NCI-H748 treated with DMSO at 0.1 percent for 48 hours (cell line): ENCODE results near the gene URAD.

Experiments used
- DNase-seq: peaks from one replicate; lab custom pipeline; 2025; lab: John Stamatoyannopoulos, UW

Gene URAD

DNA sequence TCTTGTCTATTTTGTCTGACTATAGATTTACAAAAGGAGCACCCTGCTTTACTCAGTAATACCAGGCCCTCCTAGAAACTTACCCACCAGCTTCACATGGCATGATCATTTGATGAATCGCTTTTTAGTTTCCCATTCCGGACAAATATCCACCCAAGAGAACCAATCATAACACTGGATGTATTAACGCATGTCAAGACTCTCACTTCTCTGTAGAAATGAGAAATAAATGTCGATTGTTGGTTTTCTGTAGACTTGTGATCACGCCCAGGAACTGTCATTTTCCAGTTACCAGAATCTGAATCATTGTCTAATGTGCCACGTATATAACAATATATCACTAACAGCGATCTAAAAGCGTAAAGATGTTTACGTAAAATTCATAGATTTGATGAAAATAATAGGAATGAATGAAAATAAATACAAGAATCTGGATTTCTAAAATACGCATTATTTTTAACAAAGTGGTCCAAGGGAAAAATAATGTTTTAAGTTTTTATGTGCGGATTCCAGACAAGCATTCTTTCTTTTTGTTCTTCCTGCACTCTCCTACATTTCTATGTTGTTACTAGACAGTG, 33.4 kb downstream of the URAD start:
- no peak for DNase-seq

DNA sequence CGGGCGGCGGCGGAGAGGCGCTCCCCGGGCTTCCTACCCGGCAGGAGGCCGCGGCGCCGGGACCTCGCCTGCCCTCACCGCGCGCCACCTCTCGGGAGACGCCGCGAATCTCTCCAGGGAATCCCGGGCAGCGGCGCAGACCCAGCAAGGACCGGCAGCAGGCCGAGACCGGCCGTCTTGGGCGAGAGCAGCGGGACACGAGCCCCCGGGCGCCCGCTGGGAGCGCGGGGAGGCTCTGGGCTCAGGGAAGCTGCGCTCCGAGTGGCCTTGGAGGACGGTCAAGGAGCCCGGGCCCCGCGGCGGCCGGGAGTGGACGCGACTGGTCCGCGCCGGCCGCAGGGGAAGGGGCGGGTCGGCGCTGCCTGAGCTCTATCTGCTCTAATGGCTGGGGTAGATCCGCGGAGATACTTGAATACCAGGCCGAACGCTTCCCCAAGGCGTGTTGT, 34.1 kb downstream of the URAD start:
- DNase-seq = no peak

DNA sequence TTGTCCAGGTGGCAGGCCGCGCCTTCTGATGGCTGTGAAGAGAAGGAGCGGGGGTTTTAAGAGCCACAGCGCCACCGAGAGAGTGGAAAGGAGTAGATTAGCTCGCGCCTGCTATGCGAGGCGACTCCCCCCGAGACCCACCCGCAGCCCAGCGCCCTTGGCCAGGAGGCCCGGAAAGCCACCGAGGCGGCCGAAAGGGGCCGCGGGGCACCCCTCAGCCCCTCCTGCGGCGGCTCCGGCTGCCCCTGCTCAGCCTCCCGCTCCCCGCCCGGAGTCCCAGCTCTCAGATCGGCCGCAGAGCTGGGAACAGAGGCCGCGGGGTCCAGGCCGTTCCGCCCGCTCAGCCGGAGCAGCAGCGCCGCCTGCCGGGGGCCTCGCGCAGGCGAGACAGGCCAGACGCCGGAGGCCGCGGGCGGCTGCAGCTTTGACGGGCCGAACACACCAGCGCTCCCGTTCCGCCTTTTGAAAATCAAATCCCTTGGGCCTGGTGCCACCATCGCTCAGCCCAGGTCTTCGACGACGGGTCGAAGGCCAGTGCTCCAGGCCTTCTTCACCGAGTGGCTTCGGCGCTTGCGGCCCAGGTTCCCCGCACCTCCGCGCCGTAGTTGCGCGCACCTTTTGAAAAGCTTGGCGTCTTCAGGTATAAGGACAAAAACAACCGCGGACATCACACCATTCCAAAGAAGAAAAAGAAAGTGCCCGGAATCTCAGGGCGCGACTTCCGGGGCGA, 34.7 kb downstream of the URAD start:
- DNase-seq = peak; percentile 92

DNA sequence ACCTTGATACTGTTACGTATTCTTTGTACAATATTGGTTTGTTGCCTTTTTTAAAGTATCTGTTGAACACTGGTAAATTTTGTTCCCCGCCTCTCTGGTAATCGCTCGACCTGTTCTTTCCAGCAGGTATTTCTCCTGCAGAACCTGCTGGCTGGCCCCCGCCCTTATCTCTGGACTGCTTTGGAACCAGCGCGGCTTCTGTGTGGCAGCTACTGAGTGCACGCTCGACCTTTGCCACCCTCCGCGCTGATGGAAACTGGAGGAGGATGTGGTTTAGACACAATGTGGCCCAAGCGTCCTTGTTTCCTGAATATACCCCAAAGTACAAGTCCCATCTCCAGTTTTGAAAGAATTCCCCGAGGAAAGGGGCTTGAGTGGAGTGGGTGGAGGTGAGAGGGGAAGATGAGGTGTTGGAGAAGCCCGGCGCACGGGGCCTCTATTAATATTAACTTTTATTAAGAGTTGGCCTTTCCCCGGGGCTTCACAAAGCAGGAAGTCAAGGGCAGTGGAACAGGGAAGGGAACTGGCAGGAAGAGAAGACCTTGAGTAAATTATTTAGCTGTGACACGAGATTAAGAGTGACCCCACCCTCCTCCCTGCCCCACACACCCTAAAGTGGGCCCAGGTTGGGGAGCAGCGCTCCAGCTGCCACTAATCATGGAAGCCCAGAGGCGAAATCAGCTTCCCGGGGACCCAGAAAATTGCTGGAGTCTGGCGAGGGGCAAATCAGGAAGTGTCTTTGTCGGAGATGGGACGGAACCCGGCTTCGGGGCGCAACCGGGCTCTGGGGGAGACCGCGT, 35.4 kb downstream of the URAD start:
- DNase-seq = no peak

DNA sequence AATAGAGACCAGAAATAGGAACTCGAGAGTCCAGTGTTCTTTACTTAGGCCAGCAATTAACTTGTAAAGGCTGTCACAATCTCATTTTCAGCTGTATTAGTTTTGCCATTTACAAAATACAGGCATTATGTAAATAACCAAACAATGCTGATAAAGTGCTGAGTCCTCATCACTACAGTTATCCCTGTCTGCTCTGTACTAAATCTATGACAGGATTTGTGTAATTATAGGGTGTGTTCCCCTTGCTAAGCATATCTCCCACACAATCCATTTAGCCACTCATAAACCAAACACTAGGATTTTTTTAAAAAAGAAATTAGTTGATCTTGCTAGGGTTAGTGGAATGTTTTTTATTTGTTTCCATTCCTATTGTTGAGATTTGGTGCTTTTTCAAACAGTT, 45.5 kb downstream of the URAD start:
- peak; percentile 98 for DNase-seq

DNA sequence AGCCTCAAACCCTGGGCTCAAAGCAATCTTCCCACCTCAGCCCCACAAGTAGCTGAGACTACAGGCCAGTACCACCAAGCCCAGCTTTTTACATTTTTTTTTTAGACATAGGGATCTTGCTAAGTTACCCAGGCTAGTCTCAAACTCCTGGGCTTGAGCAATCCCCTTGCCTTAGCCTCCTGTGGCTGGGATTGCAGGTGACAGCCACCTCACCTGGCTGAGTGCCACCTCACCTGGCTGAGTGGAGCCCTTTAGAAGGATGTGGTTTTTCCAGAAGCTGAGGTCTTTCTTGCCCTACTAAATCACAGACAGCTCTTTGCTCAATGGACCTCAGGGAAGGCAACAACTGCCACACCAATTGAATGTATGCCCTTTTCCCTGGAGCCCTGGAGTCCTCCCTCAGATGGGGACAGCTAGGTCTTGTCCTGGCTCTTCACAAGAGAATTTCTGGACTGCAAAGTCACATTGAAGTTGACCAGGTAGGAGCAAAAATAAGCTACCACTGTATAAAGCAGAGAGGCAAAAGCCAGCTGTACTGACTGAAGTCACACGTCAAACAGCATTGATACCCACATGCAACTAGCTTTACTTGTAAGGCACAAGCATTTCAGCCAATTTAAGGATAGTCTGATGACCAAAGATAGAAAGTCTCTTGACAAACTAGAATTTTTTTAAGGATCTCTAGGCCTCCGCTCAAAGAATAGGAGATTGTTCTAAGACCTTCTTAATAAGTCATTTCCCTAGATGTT, 54.7 kb downstream of the URAD start:
- no peak for DNase-seq

DNA sequence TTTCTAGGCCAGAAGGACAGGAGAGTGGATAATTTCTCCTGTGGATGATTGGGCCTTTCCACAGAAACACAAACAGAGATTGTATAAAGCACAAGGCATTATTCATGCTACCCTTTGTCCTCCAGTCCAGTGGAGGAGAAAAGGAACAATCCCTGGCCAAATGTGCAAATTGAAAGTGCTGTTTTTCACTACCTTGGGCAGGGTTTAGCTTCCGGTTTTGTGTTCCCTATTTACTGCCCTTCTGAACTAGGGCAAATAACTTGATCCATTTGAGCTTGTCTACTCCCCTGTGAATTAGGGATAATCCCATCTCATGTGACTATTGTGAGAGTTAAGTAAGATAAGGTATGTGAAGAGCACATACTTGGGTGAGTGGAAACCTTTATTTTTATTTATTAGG, 55.4 kb downstream of the URAD start:
- DNase-seq = no peak

DNA sequence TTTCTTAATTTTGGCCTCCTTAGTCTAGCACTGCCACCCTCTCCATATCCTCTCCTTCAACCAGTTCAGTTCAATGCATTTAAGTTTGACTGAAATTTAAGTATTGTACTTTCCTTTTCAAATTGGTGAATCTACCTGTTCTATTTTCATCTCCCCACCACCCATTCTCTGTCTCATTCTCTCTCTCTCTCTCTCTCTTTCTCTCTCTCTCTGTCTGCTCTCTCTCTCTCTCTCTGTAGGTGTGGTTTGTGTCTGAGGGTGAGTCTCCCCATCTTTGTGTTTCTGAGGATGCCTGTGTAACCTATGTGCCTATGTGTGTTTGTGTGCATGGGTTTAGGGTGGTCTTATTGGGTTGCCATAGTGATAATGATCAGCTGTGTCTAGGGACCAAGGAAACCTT, 58.6 kb downstream of the URAD start:
- no peak for DNase-seq

DNA sequence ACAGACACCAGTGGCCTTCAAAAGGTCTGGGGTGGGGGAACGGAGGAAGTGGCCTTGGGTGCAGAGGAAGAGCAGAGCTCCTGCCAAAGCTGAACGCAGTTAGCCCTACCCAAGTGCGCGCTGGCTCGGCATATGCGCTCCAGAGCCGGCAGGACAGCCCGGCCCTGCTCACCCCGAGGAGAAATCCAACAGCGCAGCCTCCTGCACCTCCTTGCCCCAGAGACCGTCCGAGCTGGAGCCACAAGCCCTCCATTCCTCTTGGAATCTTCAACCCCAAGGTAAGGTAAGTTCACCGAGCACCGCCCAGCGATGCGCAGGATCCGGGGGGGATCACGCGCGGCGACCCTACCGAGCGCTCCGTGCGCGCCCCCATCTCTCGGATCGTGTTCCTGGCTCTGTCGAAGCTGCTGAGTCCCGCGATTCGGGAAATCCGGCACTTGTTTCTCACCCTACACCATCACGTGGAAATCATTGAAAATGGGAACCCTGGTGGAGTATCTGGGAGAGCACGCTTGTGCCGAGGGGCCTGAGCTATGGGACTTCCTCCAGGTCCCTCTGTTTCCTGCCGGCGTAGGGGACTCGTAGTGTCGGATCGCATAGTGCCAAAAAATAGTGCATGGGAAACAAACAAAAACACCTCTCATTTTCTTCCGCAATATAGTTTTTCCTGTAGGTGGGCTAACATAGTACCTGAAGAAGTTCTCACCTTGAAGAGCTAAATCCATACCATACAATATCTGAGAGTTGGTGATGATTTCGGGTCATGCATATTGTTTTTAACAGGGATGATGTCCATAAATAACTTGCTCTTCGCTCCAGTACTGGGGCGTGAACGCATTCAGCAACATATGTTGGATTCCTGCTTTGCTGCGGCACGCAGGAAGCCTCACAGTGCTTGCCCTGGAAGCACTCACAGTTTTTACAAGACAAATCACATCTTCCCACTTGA, 59.4 kb downstream of the URAD start:
- DNase-seq = no peak

DNA sequence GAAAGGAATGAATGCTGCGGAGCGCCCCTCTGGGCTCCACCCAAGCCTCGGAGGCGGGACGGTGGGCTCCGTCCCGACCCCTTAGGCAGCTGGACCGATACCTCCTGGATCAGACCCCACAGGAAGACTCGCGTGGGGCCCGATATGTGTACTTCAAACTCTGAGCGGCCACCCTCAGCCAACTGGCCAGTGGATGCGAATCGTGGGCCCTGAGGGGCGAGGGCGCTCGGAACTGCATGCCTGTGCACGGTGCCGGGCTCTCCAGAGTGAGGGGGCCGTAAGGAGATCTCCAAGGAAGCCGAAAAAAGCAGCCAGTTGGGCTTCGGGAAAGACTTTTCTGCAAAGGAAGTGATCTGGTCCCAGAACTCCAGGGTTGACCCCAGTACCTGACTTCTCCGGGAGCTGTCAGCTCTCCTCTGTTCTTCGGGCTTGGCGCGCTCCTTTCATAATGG, 60.1 kb downstream of the URAD start:
- DNase-seq = no peak
